NCI-H128 (cell line): ENCODE data around the gene RFFL.
"Not testable (repeated sequence)": the region's sequence is repeated elsewhere in the genome, so short reads cannot be mapped to it uniquely, and the experiment has no call there.

Experiments used
- DNase-seq: peaks from one replicate; lab custom pipeline; 2025; ENCODE audit not compliant: unreplicated experiment; lab: John Stamatoyannopoulos, UW

RFFL gene

DNA sequence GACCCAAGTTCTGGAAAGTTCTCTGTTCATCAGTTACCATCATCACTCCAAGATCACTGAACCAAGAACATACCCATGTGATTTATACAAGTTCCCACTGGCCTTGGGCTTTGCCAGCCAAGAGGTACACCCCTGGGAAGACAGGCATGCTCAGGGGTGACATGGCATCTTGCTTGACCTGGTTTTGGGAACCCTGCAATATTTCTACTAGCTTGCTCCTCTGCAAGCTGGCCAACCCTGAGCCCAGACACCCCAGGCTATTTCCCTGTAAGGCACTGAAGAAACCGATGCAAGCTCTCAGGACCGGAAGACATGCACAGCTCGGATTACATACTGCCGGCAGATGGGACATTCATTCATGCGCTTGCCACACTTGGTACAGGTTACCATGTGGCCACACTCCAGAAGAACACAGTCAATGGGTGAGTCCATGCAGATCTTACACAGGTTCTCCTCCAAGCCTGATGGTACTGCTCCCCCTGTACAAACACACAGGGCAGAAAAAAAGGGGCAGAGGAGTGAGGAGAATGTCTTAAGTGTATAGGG, 51.8 kb downstream of the RFFL start:
- no peak for DNase-seq

DNA sequence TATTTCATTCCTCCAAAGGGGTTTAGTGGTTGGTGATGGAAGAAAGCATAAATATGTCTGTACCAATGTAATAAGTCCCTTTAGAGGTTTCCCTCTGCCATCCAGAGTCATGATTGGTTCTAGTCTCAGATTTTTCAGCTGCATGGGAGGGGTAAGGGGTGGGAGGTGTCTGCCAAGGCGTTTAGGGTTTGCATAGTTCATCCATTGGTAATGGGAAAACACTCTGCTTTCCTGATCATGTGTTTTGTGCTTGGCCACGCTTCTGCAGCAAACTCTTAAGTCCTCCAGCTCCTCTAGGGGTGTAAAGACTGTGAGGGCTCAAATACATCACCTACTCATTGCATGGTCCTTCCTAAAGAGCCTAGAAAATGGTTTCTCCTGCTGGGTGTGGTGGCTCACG, 53.4 kb downstream of the RFFL start:
- DNase-seq, result no peak

DNA sequence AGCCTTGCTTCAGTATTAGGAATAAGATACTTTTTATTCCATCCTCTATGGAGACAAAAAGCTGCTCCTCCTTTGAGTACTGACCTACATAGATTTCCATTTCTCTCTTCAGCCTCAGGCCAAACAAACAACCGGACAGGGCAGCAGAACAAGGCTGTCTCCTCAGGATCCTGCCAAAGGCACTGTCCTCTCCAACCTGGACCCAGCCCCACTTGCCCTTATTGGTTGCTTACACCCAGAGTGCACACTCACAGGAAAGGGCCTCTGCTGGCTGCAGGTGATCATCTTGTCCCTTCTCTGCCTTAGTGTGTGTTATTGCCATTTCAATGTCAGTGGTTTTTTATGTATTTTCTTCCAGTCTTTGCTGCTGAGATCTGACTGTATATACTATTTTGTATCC, 56.5 kb downstream of the RFFL start:
- no peak for DNase-seq

DNA sequence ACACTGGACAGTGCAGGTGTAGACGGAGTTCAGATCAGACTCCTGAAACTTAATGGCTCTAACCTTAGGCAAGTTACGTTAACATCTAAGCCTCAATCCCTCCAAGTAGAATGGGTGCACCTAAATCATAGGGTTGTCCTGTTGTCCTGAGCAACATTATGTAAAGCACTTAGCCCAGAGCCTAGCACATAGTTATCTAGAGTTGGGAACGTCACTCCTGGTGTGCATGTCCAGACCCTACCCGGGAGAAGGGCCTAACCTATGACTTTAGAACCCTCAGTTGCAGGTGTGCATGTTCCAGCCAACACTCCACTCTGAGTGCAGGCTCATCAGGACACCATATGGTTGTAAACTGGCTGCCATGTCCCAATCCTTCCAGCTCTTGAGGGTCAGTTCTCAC, 57.2 kb downstream of the RFFL start:
- DNase-seq, result no peak

DNA sequence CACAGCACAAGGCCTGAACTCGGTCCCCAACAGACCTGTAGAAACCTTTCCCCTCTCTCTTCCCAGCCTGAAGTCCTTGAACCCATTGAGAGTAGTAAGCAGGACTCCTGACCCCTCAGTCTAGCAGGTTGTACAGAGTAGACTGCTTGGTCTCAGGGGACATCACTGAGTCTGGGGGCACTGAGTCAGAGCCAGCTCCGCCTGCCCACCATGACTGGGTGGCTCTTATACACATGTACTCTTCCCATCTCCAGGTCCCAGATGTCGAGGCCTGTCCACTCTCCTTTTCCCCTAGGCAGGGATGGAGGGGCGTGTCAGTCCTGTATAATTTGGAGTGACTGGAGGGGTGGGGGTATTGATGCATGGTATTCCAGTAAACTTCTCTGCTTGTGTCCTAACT, 59.7 kb downstream of the RFFL start:
- DNase-seq, result no peak

DNA sequence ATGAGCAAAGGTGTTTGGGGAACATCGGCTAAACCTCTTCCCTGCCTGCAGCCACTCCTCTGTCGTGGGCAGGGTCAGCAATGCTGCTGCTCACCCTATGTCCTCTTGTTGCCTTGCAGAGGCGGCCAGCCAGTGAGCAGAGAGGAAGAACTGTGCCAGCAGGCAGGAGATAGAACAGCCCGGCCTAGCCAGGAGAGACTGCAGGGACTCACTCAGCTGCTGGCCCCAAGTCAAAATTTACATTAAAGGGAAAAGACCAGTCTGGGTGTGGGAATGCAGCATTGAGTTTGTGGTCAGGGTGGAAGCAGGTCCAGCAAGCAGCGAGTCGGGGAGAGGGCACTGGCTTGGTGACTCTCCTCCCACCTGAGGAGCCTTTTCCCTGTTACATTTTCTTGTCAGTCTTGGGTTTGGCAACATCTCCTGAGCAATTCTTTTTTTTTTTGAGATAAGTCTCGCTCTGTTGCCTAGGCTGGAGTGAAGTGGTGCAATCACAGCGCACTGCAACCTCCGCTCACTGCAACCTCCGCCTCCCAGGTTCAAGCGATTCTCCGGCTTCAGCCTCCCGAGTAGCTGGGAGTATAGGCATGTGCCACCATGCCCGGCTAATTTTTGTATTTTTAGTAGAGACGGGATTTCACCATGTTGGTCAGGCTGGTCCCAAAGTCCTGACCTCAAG, 60.5 kb downstream of the RFFL start:
- no peak for DNase-seq

DNA sequence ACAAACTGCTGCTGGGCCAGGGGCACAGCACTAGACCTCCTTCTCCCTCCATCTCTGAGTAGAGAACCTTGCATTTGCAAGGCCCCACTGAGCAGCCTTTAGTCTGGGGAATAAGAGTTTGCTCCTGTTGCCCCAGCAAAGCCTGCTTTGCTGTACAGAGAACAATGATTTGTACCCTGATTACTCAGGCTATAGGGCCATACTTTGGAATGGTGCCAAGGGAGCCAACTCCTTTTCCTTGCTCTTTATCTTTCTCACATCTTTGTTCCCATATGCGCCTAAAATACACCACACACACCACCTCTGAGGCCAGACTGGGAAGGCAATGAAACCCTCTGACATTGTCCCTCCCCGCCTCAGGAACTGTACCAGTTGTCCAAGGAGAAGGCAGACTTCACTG, 62.0 kb downstream of the RFFL start:
- no peak for DNase-seq

DNA sequence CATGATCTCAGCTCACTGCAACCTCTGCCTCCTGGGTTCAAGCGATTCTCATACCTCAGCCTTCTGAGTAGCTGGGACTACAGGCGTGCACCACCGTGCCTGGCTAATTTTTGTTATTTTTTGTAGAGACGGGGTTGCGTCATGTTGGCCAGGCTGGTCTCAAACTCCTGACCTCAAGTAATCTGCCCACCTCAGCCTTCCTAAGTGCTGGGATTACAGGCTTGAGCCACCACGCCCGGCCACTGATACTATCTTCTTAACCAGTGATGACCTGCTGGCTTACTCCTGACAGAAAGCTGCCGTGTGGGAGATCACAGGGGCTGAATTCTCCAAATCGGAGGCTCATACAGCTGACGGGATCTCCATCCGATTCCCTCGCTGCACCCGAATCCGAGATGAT, 62.5 kb downstream of the RFFL start:
- DNase-seq, result not testable (repeated sequence)

DNA sequence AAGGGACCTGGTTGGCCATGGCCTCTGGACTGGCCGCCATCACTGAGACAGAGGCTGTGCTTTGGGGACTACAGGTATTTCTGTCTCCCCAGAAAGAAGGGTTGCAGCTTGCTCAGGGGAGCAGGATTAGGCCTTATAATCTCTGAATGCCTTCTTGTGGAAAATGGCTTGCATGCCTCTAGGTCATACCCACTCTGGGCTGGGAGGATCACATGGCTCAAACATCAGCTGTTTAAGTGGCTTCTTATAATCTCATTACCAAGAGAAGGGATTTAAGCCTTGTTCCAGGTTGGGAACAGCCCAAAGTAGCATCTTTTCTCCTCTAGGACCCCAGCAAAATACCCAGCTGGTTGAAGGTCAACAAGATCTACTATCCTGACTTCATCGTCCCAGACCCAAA, 64.1 kb downstream of the RFFL start:
- no peak for DNase-seq

DNA sequence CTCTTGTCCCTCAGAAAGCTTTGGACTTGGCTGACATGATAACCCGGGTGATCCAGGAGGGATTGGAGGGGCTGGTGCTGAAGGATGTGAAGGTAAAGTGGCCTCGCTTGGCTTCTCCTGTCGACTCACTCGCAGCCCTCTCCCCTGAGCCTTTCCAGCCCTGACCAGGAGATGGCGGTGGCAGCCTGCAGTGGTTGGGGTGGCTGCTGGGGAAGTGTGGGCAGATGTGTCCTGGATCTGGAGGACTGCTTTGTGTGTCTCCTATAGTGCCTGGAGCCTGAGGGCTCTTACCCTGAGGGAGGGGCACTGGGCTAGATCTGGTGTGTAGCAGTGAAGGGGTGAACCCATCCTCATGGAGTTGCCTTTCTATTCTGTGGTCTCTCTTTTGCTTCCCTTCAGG, 65.3 kb downstream of the RFFL start:
- no peak for DNase-seq

DNA sequence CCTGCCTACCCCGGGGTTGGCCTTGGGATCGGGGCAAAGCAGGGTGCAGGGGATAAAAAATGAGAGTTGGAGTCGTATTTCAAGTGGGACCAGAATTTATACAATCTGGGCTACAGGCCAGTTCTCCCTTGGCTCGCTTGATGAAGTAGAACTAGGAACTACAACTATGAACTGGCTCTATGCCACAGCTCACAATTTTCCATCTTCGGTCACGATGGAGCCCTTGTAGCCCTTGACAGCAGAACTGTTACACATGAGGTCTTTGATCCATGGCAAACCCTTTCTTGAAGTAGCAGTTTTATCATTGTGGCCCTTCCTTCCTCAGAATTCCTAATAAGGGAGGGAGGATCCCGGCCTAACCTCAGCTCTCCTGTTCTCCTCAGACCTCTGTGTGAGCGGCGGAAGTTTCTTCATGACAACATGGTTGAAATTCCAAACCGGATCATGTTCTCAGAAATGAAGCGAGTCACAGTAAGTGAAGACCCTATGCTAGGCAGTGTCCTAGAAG, 66.1 kb downstream of the RFFL start:
- no peak for DNase-seq

DNA sequence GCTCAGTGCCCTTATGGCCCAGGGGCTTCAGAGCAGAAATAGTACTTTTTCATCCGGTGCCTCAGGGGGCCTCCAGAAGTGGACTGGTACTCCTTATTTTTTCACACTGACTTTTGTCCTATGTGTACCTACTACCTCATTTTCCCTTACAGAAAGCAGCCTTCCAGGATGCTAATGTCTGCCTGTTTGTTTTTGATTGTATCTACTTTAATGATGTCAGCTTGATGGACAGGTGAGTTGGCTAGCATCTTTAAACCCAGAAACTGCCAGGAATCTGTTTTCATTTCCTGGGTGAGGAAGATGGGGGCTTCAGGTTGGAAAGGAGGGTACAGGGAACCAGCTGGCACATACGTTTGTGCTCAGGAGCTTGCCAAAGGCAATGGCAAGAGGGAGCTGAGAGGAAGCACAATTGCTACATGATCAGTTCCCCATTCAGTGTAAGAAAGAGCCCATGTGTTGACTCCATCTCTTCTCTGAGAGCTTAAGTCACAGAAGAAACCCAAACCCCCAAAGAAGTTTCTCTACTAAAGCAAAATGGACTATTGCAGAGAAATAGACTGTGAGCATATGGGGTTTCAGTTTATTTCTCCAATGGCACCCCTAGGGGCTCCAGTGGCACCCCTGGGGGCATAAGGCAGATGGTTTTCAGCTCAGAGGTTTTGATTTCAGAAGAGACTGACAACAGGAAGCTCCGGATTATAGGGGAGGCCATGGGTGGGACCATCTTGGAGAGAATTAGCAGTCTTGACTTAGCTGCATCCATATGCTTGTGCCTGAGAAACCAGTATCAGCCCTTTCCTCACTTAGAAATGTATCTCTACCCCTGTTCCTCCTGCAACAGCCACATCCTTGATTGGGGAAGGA, 66.9 kb downstream of the RFFL start:
- DNase-seq, result no peak

DNA sequence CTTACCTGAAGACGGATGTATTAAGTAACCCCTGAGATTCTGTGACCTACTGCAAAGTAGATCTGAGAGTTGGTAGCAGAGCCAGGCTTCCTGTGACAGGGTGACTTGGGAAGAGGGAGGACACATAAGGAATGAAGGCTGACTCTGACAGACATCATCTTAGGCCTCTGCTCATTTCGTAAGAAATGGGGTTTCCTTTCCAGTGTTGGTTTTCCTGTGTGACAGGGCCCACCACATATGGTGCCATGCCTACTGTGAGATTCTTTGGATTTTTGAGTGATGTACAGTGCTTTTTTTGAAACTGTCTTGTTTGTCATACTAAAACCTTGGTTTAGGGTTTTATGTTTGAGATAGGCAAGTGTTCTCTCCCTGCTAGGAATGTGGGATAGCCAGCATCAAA, 70.5 kb downstream of the RFFL start:
- no peak for DNase-seq

DNA sequence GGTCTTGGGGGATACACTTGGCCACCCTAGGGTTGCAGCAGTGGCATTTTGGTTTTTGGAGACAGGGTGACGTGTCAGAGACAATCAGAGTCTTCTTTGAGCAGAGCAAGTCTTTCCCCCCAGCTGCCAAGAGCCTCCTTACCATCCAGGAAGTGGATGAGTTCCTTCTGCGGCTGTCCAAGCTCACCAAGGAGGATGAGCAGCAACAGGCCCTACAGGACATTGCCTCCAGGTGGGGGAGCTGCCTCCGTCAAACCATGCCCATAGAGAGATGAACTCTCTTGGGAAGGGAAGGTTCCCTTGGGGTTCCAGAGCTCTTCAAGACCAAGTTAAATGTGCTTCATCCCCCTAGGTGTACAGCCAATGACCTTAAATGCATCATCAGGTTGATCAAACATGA, 71.9 kb downstream of the RFFL start:
- DNase-seq, result no peak

DNA sequence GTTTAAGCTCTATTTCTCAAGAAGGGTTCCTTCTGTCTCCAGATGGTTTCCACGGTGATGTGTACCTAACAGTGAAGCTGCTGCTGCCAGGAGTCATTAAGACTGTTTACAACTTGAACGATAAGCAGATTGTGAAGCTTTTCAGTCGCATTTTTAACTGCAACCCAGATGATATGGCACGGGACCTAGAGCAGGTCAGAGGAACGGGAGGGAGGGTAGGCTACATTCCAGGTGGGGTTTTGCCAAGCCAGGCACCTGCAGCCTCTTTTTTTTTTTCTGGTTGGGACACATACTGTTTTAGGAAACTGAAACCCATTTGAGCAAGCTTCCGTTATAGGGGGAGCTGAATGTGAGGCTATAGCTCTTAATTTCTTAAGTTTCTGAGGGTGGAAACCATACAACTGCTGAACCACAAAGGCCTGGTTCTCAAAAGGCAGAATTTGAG, 72.6 kb downstream of the RFFL start:
- DNase-seq, result no peak

DNA sequence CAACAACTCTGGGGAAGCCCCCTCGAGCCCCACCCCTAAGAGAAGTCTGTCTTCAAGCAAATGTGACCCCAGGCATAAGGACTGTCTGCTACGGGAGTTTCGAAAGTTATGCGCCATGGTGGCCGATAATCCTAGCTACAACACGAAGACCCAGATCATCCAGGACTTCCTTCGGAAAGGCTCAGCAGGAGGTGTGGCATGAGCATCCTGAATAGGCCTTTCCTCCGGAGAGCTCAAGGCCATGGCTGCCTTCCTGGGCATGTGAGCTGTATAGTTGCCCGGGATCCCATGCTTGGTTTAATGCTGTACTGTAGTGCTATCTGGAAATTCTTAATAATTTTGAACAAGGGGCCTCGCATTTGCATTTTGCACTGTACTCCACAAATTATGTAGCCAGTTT, 74.0 kb downstream of the RFFL start:
- DNase-seq, result no peak

DNA sequence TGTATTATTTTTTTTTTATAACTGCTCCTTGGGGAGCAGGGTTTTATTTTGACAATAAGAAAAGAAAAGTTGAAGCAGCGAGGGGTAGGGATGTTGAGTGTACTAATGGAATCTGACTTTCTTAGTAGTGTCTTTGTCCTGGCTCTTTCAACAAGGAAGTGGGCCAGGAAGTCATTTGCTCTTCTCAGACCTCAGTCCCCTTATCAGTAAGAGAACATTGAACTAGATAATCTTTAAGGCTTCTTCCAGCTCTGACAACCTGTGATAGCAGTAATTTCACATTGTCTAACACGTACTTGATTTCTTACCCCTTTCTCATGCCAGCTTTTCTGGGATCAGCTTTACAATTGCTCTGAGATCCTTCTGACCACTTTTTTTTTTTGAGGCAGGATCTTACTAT, 74.9 kb downstream of the RFFL start:
- no peak for DNase-seq

DNA sequence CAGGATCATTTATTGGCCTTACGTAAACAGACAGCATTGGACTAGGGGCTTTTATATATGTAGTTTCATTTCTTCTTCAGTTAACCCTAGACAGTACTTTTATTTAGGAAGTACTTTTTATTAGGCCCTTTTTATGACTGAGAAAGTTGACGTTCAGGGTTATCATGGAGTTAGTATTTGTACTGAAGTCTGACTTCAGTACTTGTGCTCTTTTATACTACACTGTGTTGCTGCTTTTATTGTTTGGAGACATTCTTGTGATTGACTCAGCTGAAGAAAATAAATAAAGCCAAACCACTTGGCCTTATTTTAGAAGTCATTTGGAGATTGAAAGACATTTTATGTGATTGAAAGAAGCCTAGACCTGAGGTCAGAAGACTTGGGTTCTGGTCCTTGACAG, 76.3 kb downstream of the RFFL start:
- no peak for DNase-seq

DNA sequence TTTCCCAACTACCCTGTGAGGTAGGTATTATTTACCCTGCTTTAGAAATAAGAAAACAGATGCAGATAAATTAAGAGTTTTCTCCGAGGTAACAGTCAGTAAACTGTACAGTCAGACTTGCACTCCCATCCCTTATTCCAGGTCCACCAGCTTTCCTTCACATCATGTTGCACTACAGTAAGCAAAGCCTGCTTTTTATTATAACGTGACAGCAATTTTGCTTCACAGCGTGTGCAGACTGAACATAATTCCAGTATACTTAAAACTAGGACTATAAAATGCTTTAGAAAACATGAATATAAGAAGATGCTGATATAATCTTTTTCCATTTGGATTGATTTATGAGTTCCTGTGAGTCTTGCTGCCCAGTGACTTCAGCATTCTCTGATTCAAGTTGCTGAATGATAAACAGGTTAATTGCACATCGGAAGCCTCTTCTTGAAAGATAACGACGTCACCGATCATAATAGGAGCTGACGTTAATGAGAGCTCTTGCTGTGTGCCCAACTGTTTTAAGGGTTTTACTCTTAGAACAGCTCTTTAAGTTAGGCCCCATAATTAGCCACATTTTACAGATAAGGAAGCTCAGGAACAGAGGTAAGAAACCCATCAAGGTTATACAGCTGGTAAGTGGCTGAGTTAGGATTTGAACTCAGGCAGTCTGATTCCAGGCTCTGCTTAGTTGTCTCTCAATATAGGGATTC, 81.8 kb downstream of the RFFL start:
- DNase-seq, result no peak

DNA sequence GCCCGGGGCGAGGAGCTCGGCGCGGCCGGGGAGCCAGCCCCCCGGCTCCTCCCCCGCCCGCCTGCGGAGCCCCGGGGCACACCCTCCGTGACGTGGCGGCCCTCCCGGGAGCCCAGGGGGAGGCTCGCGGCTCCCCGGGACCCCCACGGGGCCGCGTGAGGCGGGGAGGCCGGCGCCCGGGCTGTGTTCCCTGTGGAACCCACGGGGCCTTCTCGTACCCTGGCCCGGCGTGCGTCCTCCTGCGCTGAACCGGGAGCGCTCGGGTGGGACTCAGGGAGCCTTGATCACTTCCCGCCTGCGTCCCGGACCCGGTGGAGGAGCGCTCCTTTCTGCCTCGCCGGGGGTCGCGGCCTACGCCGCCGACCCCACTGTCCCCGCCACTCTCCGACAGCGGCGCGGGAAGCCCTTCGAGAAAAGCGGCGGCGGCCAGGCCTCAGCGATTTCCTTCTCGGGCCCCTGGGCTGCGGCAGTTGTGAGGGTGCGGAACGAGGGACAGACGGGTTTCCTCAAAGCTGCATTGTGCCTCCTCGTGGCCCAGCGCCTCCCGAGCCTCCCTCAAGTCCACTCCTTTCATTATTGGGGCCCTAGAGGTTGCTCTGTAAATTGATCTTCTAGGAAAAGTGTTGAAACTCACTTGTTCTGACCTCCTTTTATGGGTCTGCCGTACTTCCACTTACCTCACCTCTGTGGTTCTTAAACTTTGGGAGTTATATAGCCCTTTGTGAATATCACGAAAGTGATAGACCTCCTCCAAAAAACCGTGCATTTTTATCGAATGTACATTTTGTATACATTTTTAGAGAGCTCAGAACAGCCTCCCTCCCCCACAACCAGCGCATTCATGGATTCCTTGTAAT, 82.6 kb downstream of the RFFL start:
- DNase-seq, result no peak

DNA sequence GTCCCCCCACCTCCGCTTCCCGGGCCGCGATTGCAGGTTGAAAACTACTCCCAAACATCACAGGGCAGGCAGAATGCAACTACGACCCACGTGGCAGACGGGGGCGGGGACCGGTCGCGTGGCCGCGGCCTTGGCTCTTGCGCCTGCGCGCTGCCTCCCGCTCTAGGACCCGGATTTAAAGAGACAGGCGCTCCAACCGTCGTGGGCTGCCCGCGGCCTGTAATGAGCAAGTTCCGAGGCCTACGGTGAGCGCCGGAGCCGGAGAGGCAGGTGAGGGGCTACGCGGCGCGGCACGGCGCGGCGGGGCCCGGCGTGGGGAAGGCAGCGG, 83.2 kb downstream of the RFFL start, which contains the start of gene LIG3:
Gene LIG3 (plus strand): TSS at position 160 of the 328 bp plus-strand sequence. CDS start 2,494 bp downstream, outside the sequence.
- peak; percentile 76 for DNase-seq
